Vagina (tissue), 2 donors: Measurements from ENCODE around the gene MYG1. TPM values are rescaled to one million over a fixed set of nuclear protein-coding genes. Genes with fewer than 3 reads are reported as not detected.

ENCODE experiments used
- DNase-seq, 2 donors: peaks; one replicate each; pipeline ENCODE4 v3.0.0-alpha.2; 2017; ENCODE audit errors: extremely low spot score in 2 of 2
- H3K27ac ChIP-seq: fragments of 200-600 bp; sonication (generic); one replicate; pipeline ENCODE4 v1.5.1; 2019
- H3K27me3 ChIP-seq: fragments of 200-600 bp; sonication (generic); one replicate; pipeline ENCODE4 v1.5.1; 2019
- H3K36me3 ChIP-seq, 2 donors: fragments of 200-600 bp; sonication (generic); one replicate each; pipeline ENCODE4 v1.5.1; 2017 to 2019
- H3K4me1 ChIP-seq: fragments of 200-600 bp; sonication (generic); one replicate; pipeline ENCODE4 v1.5.1; 2019
- H3K4me3 ChIP-seq, 2 donors: fragments of 200-600 bp; sonication (generic); 1 replicate in 1 of 2; 2 replicates in 1 of 2; pipeline ENCODE4 v1.5.1; 2016 to 2019
- H3K9me3 ChIP-seq: fragments of 200-600 bp; sonication (generic); one replicate; pipeline ENCODE4 v1.5.1; 2019
- CTCF ChIP-seq, 3 experiments: fragments of 450-650 bp in 2 of 3; fragments of 200-600 bp in 1 of 3; sonication (generic) in 1 of 3; IDR thresholded peaks; one replicate each; pipeline ENCODE4 v1.5.1; 2017 to 2019; ENCODE audit warnings: antibody characterized with exemption in 3 of 3, mild to moderate bottlenecking in 2 of 3, moderate library complexity in 2 of 3
- POLR2A ChIP-seq, 2 donors: fragments of 450-650 bp; IDR thresholded peaks; one replicate each; pipeline ENCODE4 v1.6.1; 2017; ENCODE audit warnings: antibody characterized with exemption in 2 of 2, mild to moderate bottlenecking in 2 of 2, moderate library complexity in 2 of 2
- POLR2AphosphoS5 ChIP-seq, 2 donors: sonication (generic); formaldehyde crosslinking; IDR thresholded peaks; one replicate each; pipeline ENCODE4 v1.9.0; 2017; ENCODE audit warnings: antibody characterized with exemption in 2 of 2, mild to moderate bottlenecking in 2 of 2, low read depth in 1 of 2; ENCODE audit not compliant: insufficient read depth in 1 of 2
- intact Hi-C: fragments of 100-400 bp; cut with DNase I; formaldehyde crosslinking; loops from one replicate; pipeline ENCODE4 v1.15.1; 2023
- total RNA-seq: library from RNA; depleted of rRNA; stranded (reverse); fragments of >200 nt; gene quantifications from one replicate; pipeline ENCODE4 v1.2.3, GENCODE V29; 2016

Gene MYG1
- total RNA-seq, 1 donor from 2014 or later = 41.5 TPM

DNA sequence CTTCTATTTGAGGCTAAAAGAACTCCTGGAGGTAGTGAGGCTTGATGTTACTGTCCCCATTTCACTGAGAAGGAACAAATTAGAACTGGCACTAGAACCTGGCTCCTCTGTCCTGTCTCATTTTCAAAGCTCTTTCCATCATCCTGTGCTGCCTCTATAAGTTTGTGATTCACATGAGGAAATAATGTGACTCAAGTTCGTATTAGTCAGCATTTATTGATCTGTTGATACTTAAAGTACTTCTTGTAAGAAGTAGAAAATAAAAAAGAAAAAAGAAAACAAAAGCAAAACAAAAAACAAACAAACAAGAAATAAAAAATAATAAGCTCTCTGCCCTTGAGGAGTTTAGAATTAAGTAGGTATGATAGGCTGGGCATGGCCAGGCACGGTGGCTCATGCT, 33.7 kb upstream of the MYG1 start:
- TF ChIP-seq POLR2A (IDR thresholded peaks at IDR 0.05) (no peak), POLR2AphosphoS5 (IDR thresholded peaks at IDR 0.05; ENCODE audit: insufficient read depth in 1 of 2, low read depth in 1 of 2) (no peak), CTCF (IDR thresholded peaks at IDR 0.05) (no peak)
- Histone ChIP-seq H3K4me1 (peaks cover 13% of the 10 kb centered on the region), H3K27ac (no peak overlapping the region), H3K4me3 (no peak overlapping the region), H3K27me3 (no peaks in the 10 kb centered on the region), H3K36me3 (no peaks in the 10 kb centered on the region), H3K9me3 (no peaks in the 10 kb centered on the region)
- no peak for DNase-seq
- intact Hi-C loops = no loop called here

GRCh38 chr12:53267306-53267998, 32.0 kb upstream of the MYG1 start:
- H3K4me3 ChIP-seq = peak overlapping the region; percentile 47 to 70
- intact Hi-C loops = no loop called here
- no peak for TF ChIP-seq POLR2AphosphoS5 (IDR thresholded peaks at IDR 0.05; ENCODE audit: insufficient read depth in 1 of 2, low read depth in 1 of 2)
- TF ChIP-seq CTCF (IDR thresholded peaks at IDR 0.05) = no peak
- TF ChIP-seq POLR2A (IDR thresholded peaks at IDR 0.05) = no peak
- no peaks in the 10 kb centered on the region for H3K27me3 ChIP-seq
- peaks cover 13% of the 10 kb centered on the region for H3K4me1 ChIP-seq
- no peak for DNase-seq
- H3K27ac ChIP-seq = peak overlapping the region; percentile 72
- no peaks in the 10 kb centered on the region for H3K36me3 ChIP-seq
- no peaks in the 10 kb centered on the region for H3K9me3 ChIP-seq

- Histone ChIP-seq H3K9me3 (no peaks in the 10 kb centered on the region), H3K36me3 (no peaks in the 10 kb centered on the region), H3K27ac (peak within 1 kb of the TSS; percentile 72), H3K4me1 (peaks cover 13% of the 10 kb centered on the region), H3K27me3 (no peaks in the 10 kb centered on the region), H3K4me3 (peak within 1 kb of the TSS; percentile 47 to 70)
- intact Hi-C loops = no loop called here
- no peak for DNase-seq
- TF ChIP-seq POLR2A (IDR thresholded peaks at IDR 0.05) (no peak), CTCF (IDR thresholded peaks at IDR 0.05) (peak in 2 of 3 experiments; percentile 28 to 44), POLR2AphosphoS5 (IDR thresholded peaks at IDR 0.05; ENCODE audit: insufficient read depth in 1 of 2, low read depth in 1 of 2) (peak; percentile 66 to 80)
Measured at GRCh38 chr12:53267999-53268629, 31.4 kb upstream of the MYG1 start, which contains the start of gene ESPL1. ESPL1 (plus strand) TSS chr12:53268299; CDS start chr12:53268767, 468 bp downstream.

DNA sequence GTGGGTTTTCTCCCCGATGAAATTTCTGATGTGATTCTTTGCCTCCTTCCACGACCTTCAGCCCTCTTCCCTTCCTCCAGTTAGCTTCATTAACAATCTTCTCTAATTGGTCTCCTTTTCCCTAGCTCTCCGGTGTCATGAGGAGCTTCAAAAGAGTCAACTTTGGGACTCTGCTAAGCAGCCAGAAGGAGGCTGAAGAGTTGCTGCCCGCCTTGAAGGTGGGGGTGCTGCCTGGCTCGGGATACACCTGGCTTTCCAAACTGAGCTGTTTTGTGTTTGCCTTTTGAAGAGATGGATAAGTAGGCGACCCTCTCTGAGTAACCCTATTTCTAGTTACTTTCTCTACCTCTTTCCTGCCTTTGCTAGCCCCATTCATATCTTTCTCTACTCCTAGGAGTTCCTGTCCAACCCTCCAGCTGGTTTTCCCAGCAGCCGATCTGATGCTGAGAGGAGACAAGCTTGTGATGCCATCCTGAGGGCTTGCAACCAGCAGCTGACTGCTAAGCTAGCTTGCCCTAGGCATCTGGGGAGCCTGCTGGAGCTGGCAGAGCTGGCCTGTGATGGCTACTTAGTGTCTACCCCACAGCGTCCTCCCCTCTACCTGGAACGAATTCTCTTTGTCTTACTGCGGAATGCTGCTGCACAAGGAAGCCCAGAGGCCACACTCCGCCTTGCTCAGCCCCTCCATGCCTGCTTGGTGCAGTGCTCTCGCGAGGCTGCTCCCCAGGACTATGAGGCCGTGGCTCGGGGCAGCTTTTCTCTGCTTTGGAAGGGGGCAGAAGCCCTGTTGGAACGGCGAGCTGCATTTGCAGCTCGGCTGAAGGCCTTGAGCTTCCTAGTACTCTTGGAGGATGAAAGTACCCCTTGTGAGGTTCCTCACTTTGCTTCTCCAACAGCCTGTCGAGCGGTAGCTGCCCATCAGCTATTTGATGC, 30.6 kb upstream of the MYG1 start:
- DNase-seq = no peak
- Histone ChIP-seq H3K27me3 (no peaks in the 10 kb centered on the region), H3K4me3 (peak overlapping the region; percentile 47 to 70), H3K9me3 (no peaks in the 10 kb centered on the region), H3K27ac (no peak overlapping the region), H3K36me3 (no peaks in the 10 kb centered on the region), H3K4me1 (peaks cover 13% of the 10 kb centered on the region)
- intact Hi-C loops = no loop called here
- TF ChIP-seq POLR2A (IDR thresholded peaks at IDR 0.05) (no peak), POLR2AphosphoS5 (IDR thresholded peaks at IDR 0.05; ENCODE audit: insufficient read depth in 1 of 2, low read depth in 1 of 2) (no peak)

DNA sequence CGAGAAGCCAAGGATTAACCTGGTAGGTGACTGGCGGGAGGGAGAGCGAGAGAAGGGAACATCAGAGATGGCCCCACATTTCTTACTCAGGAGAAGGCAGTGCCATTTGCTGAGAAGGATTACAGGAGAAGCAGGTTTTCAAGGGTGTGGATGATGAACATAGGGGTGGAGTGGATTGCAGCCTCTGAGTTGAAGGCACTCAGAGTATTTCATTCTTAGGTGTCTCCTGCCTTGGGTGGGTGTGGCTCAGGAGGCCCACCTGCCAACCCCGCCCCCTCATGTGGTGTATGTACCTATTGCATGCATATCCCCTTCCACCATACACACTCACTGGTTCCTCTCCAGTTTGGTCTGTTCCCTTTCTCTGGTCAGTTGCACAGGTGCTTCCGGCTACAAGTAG, 25.1 kb upstream of the MYG1 start:
- intact Hi-C loops = no loop called here
- no peak overlapping the region for H3K27ac ChIP-seq
- no peaks in the 10 kb centered on the region for H3K4me1 ChIP-seq
- DNase-seq = no peak
- no peaks in the 10 kb centered on the region for H3K9me3 ChIP-seq
- no peaks in the 10 kb centered on the region for H3K27me3 ChIP-seq
- no peak for TF ChIP-seq POLR2A (IDR thresholded peaks at IDR 0.05)
- TF ChIP-seq CTCF (IDR thresholded peaks at IDR 0.05) = no peak
- no peak for TF ChIP-seq POLR2AphosphoS5 (IDR thresholded peaks at IDR 0.05; ENCODE audit: insufficient read depth in 1 of 2, low read depth in 1 of 2)
- H3K36me3 ChIP-seq = no peaks in the 10 kb centered on the region
- no peak overlapping the region for H3K4me3 ChIP-seq
